Omental fat pad (tissue), 4 donors: Measurements from ENCODE around the gene FCER2. TPM values are rescaled to one million over a fixed set of nuclear protein-coding genes. Genes with fewer than 3 reads are reported as not detected.

ENCODE experiments used
- ATAC-seq: fragments of 150-250 bp; one replicate; pipeline ENCODE4 v1.9.1; 2016; ENCODE audit warnings: mild to moderate bottlenecking, moderate library complexity; ENCODE audit not compliant: low FRiP score
- DNase-seq: peaks from one replicate; pipeline ENCODE4 v3.0.0-alpha.2; 2019; ENCODE audit warnings: low spot score
- total RNA-seq, 4 donors: library from RNA; depleted of rRNA; stranded (reverse); fragments of >200 nt; gene quantifications; one replicate each; pipeline ENCODE4 v1.1.0, GENCODE V29; 2016
- TF ChIP-seq, protein P1 (sequence below), 3 donors: fragments of 450-650 bp; IDR thresholded peaks; one replicate each; pipeline ENCODE4 v1.5.1; 2016 to 2017; ENCODE audit warnings: antibody characterized with exemption in 3 of 3, mild to moderate bottlenecking in 3 of 3, moderate library complexity in 2 of 3

FCER2 gene
- total RNA-seq, 4 donors from 2014 or later = 0.65 to 1.8 (median 1.0) TPM

DNA sequence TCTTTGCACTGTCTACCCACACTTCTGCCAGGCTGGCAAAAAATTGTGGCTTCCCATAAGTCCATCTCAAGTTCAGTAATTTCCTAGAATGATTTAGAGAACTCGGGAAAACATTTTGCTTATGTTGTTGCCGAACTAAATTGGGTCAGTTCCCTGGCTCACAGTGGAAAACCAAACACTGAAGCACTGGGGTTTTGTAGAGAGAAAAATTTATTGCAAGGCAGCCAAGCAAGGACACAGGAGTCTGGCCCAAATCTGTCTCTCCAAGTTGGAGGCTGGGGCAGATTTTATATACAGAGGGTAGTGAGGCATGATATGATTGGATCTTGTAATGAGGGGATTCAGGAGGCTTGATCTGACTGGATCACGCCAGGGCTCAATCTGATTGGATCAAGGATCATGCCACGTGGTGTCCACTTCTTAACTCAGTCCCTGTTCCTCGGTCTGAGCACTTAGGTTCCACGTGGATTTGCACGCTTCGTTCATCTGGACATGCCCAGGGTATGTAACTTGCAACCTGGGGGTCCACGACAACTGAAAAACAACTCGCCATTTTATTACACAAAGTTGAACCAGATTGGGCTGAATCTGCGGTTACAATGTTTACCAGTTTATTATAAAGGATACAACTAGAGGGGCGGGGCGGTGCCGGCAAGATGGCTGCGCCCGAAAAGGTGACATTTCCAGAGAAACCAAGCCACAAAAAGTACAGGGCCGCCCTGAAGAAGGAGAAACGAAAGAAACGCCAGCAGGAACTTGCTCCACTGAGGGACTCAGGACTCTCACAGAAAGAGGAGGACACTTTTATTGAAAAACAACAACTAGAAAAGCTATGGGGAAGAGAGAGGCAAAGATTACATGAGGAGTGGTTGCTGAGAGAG is 38.1 kb upstream of the FCER2 start:
- TF ChIP-seq, protein P1, sequence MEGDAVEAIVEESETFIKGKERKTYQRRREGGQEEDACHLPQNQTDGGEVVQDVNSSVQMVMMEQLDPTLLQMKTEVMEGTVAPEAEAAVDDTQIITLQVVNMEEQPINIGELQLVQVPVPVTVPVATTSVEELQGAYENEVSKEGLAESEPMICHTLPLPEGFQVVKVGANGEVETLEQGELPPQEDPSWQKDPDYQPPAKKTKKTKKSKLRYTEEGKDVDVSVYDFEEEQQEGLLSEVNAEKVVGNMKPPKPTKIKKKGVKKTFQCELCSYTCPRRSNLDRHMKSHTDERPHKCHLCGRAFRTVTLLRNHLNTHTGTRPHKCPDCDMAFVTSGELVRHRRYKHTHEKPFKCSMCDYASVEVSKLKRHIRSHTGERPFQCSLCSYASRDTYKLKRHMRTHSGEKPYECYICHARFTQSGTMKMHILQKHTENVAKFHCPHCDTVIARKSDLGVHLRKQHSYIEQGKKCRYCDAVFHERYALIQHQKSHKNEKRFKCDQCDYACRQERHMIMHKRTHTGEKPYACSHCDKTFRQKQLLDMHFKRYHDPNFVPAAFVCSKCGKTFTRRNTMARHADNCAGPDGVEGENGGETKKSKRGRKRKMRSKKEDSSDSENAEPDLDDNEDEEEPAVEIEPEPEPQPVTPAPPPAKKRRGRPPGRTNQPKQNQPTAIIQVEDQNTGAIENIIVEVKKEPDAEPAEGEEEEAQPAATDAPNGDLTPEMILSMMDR (IDR thresholded peaks at IDR 0.05) = no peak
- no peak for DNase-seq
- ATAC-seq = no peak

DNA sequence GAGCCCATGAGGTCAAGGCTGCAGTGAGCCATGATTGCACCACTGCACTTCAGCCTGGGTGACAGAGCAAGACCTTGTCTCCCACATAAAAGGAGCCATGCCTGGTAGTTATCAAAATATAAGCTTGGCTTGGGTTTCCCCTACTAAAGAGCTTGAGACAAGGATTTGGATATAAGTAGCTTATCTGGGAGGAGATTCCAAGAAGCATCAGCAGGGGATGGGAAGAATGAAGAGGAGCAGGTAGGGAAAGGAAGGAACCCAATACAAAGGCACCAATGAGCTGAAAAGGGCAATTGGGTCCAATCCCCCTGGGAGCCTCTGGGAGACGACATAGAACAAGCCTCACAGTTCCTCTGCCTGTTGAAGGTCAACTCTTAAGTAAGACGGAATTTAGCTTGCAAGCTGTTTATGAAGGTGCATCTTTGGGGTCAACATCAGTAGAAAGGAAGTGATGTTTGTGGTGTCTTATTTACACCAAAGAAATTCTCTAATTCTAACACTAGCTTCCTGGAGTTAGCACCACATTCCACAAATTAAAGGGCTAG is 37.4 kb upstream of the FCER2 start:
- TF ChIP-seq, protein P1 (IDR thresholded peaks at IDR 0.05) = no peak
- ATAC-seq (no peak), DNase-seq (no peak)

DNA sequence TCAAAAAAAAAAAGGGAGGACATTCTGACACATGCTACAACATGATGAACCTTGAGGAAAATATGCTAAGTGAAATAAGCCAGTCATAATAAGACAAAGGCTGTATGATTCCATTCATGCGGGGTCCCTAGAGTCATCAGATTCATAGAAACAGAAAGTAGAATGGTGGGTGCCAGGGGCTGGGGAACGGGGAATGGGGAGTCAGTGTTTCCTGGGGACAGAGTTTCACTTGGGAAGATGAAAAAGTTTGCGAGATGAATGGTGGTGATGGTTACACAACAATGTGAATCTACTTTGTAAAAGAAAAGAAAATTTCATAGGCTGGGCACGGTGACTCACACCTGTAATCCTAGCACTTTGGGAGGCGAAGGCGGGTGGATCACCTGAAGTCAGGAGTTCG is 36.1 kb upstream of the FCER2 start:
- DNase-seq = no peak
- TF ChIP-seq, protein P1 (IDR thresholded peaks at IDR 0.05) = no peak
- ATAC-seq = no peak

DNA sequence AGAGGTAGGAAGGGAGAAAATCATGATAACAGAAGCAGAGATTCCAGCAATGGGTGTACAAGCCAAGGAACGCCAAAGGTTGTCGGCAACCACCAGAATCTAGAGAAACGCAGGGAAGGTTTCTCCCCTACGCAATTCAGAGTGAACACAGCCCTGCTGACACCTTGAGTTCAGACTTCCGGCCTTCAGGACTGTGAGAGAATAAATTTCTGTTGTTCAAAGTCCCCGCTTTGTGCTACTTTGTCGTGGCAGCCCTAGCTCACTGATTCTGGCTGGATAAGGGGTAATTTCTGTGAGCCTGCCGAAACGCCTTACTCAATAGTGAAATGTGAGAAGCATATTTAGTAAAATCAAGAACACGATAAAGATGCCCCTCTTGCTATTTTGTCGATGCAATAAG is 35.3 kb upstream of the FCER2 start:
- ATAC-seq (no peak), DNase-seq (no peak)
- TF ChIP-seq, protein P1 (IDR thresholded peaks at IDR 0.05) = no peak

DNA sequence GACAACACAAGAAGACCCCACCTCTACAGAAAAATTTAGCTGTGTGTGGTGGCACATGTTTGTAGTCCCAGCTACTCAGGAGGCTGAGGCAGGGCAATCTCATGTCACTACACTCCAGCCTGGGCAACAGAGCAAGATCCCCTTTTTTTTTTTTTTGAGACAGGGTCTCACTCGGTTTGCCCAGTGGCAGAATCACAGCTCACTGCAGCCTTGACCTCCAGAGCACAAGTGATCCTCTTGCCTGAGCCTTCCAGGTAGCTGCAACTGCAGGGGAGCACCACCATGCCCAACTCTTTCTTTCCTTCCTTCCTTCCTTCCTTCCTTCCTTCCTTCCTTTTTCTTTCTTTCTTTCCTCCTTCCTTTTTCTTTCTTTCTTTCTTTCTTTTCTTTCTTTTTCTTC is 34.2 kb upstream of the FCER2 start:
- no peak for ATAC-seq
- no peak for DNase-seq
- TF ChIP-seq, protein P1 (IDR thresholded peaks at IDR 0.05) = no peak

DNA sequence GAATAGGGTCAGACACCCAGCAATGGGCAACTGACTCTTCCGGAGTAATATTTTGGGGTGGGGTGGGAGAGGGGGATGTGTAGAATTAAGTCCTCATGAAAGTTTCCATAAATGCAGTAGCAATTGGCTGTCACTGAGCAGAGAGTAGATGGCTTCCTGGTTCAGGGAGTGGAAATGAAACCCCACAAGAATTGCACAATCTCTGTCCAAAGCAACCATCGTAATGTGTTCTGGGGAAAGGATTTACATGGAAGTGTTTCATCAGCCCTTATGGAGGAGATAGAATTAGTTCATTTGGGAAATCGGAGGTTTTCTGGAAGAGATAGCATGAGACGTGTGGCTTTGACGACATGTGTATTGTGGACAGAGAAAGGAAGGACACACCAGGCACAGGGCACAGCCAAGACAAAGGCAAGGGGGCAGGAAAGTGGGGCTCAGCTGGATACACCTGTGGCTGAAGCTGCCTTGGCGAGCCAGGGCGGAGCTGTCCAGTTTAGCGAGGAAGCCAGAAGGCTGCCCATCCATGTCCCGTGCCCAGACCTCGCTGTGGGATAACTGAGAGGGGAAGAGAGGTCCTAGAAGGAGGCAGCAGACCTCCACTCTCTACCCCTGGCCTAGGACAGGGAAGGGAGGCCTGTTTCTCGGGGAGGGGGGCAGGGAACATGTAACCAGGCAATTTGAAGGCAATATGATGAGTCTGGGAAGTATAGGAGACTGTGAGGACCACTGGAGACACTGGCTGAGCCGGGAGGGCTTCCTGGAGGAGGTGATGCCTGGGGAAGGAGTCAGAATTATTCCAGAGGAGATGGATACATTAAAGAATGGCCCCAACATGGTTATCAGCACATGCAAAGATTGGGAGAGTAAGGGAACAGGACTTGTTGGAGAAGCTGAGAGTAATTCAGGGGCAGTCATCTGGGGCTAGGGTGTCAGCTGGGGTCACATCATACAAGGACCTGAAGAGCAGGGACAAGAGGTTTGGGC is 32.6 kb upstream of the FCER2 start:
- no peak for ATAC-seq
- TF ChIP-seq, protein P1 (IDR thresholded peaks at IDR 0.05) = no peak
- DNase-seq = no peak
